ENCODE results near the gene TXNDC2. TPM values are rescaled to one million over a fixed set of nuclear protein-coding genes. Genes with fewer than 3 reads are reported as not detected.

The TXNDC2 gene
- total and polyA plus RNA-seq, 9 of the 15 experiments (the other 6 are each of a cell fraction or from before 2014, with no cell fraction given): 1.2 to 4.9 (median 2.3) TPM

- TF ChIP-seq MITF (IDR thresholded peaks at IDR 0.05): no peak
- no peak for TF ChIP-seq BDP1 (IDR thresholded peaks at IDR 0.05; ENCODE audit: insufficient read depth, insufficient read length)
- no peak for TF ChIP-seq E2F8 (IDR thresholded peaks at IDR 0.05; ENCODE audit: low read depth, partially characterized antibody)
- TF ChIP-seq NR4A1 (CRISPR knock-in tag; IDR thresholded peaks at IDR 0.05): no peak
- TF ChIP-seq NR4A1 (tag; IDR thresholded peaks at IDR 0.05): no peak
- no peak for TF ChIP-seq ELK1 (CRISPR knock-in tag; IDR thresholded peaks at IDR 0.05)
- TF ChIP-seq NFRKB (IDR thresholded peaks at IDR 0.05; ENCODE audit: low read depth): no peak
- TF ChIP-seq ZNF316 (IDR thresholded peaks at IDR 0.05): peak; percentile 89
- TF ChIP-seq MAFK (IDR thresholded peaks at IDR 0.05; ENCODE audit: low read length): 0 out of 2 replicates have a peak, but pooled peaks have one; percentile 34
- TF ChIP-seq PML (IDR thresholded peaks at IDR 0.05; ENCODE audit: low read length): no peak
- no peak for TF ChIP-seq RBM15 (IDR thresholded peaks at IDR 0.05; ENCODE audit: insufficient read depth, low read length)
- 0 out of 2 replicates have a peak, but pooled peaks have one; percentile 13 for TF ChIP-seq ESRRA (IDR thresholded peaks at IDR 0.05; ENCODE audit: borderline replicate concordance, low read depth)
- no peak for TF ChIP-seq ZNF778 (CRISPR knock-in tag; IDR thresholded peaks at IDR 0.05)
- TF ChIP-seq DNMT1 (IDR thresholded peaks at IDR 0.05): no peak
- no peak for TF ChIP-seq ZNF146 (CRISPR knock-in tag; IDR thresholded peaks at IDR 0.05; ENCODE audit: unreplicated experiment)
- TF ChIP-seq STAT5B (CRISPR knock-in tag; IDR thresholded peaks at IDR 0.05): no peak
- no peak for TF ChIP-seq ZNF212 (CRISPR knock-in tag; IDR thresholded peaks at IDR 0.05)
- no peak for TF ChIP-seq FOXJ2 (tag; IDR thresholded peaks at IDR 0.05)
- no peak for TF ChIP-seq EWSR1 (IDR thresholded peaks at IDR 0.05; ENCODE audit: borderline replicate concordance, low read depth, partially characterized antibody)
- TF ChIP-seq ZNF518B (CRISPR knock-in tag; IDR thresholded peaks at IDR 0.05): no peak
- no peak for TF ChIP-seq WHSC1 (IDR thresholded peaks at IDR 0.05; ENCODE audit: low read length)
Measured at GRCh38 chr18:9922592-9923311, 37.0 kb downstream of the TXNDC2 start (continued).

Measured in K562 (cell line).